Tibial nerve (tissue), 4 donors: ENCODE results near the gene BBS4. TPM values are rescaled to one million over a fixed set of nuclear protein-coding genes. Genes with fewer than 3 reads are reported as not detected.
"Not testable (repeated sequence)": the region's sequence is repeated elsewhere in the genome, so short reads cannot be mapped to it uniquely, and the experiment has no call there.

Experiments
- DNase-seq, 2 donors: peaks; one replicate each; pipeline ENCODE4 v3.0.0-alpha.2; 2019; ENCODE audit warnings: low spot score in 2 of 2
- H3K27ac ChIP-seq, 4 donors: fragments of 200-600 bp; sonication (generic) in 3 of 4; one replicate each; pipeline ENCODE4 v1.5.1; 2017 to 2019; ENCODE audit warnings: mild to moderate bottlenecking in 1 of 4
- H3K27me3 ChIP-seq, 2 donors: fragments of 200-600 bp; sonication (generic) in 1 of 2; one replicate each; pipeline versions ENCODE4 v1.5.1 to v1.6.0; 2017 to 2019
- H3K36me3 ChIP-seq, 3 donors: fragments of 200-600 bp; sonication (generic); one replicate each; pipeline ENCODE4 v1.5.1; 2018 to 2019
- H3K4me1 ChIP-seq, 4 donors: fragments of 200-600 bp; sonication (generic) in 3 of 4; one replicate each; pipeline ENCODE4 v1.5.1; 2017 to 2019
- H3K4me3 ChIP-seq, 4 donors: fragments of 200-600 bp; sonication (generic) in 3 of 4; one replicate each; pipeline ENCODE4 v1.5.1; 2017 to 2019; ENCODE audit warnings: mild to moderate bottlenecking in 1 of 4, moderate library complexity in 1 of 4
- H3K9me3 ChIP-seq, 4 donors: fragments of 200-600 bp; sonication (generic) in 3 of 4; one replicate each; pipeline ENCODE4 v1.5.1; 2017 to 2019
- CTCF ChIP-seq, 5 experiments: fragments of 200-600 bp in 3 of 5; fragments of 450-650 bp in 2 of 5; sonication (generic) in 3 of 5; IDR thresholded peaks; one replicate each; pipeline ENCODE4 v1.5.1; 2016 to 2019; ENCODE audit warnings: antibody characterized with exemption in 5 of 5, mild to moderate bottlenecking in 3 of 5, moderate library complexity in 2 of 5
- EP300 ChIP-seq, 2 donors: sonication (generic); formaldehyde crosslinking; IDR thresholded peaks; one replicate each; pipeline ENCODE4 v1.6.1; 2017; ENCODE audit warnings: antibody characterized with exemption in 2 of 2, mild to moderate bottlenecking in 1 of 2
- POLR2A ChIP-seq, 2 donors: fragments of 450-650 bp; IDR thresholded peaks; one replicate each; pipeline ENCODE4 v1.6.1; 2017; ENCODE audit warnings: antibody characterized with exemption in 2 of 2, mild to moderate bottlenecking in 2 of 2, moderate library complexity in 2 of 2
- WGBS, 2 donors: methylation state at CpG; one replicate each; pipeline ENCODE4 v1.1.5; 2018; 5-methylcytosine and 5-hydroxymethylcytosine counted together
- total RNA-seq, 4 donors: library from RNA; depleted of rRNA; stranded (reverse); fragments of >200 nt; gene quantifications; one replicate each; pipeline ENCODE4 v1.1.0, GENCODE V29; 2016

The BBS4 gene
- 10 to 100 TPM; 28.4 to 63.3 (median 38.7) TPM for total RNA-seq

GRCh38 chr15:72685925-72686794 lies at the start of gene BBS4, which contains the start of gene HIGD2B:
TSS of gene BBS4 (plus strand) at chr15:72686207. CDS start at chr15:72686228, 21 bp downstream.
TSS of gene HIGD2B (minus strand) at chr15:72686182. CDS start at chr15:72676374, 9,808 bp downstream.
- H3K4me1 ChIP-seq, result peaks cover 0 to 13% (median 0%) of the 10 kb centered on the region in 4 donors
- H3K27me3 ChIP-seq, result no peaks in the 10 kb centered on the region
- H3K9me3 ChIP-seq, result no peaks in the 10 kb centered on the region
- H3K4me3 ChIP-seq, result peak within 1 kb of the TSS; percentile 62 to 81 (median 72)
- peak in 1 of 5 experiments; percentile 7 for TF ChIP-seq CTCF (IDR thresholded peaks at IDR 0.05)
- peak in 1 of 2 donors; percentile 91 for TF ChIP-seq EP300 (IDR thresholded peaks at IDR 0.05)
- peak; percentile 31 to 55 for TF ChIP-seq POLR2A (IDR thresholded peaks at IDR 0.05)
- 0 to 1% methylated on average over 46 to 49 of the region's 49 CpGs for WGBS, 2 donors
- peak; percentile 59 to 80 for DNase-seq
- no peaks in the 10 kb centered on the region for H3K36me3 ChIP-seq
- H3K27ac ChIP-seq, result peak within 1 kb of the TSS; percentile 81 to 92 (median 90)

- not testable (repeated sequence) for H3K4me1 ChIP-seq, H3K27me3 ChIP-seq, H3K36me3 ChIP-seq, H3K9me3 ChIP-seq, H3K27ac ChIP-seq
- peak overlapping the region in 2 of 4 donors; percentile 32 to 51 for H3K4me3 ChIP-seq
- no CpG with 5 or more reads among the region's 43 CpGs for WGBS, 2 donors
- peak; percentile 72 to 78 for DNase-seq
These were observed 49.3 kb upstream of the BBS4 start for GRCh38 chr15:72636519-72637282.

- DNase-seq, H3K36me3 ChIP-seq, H3K4me1 ChIP-seq, H3K27me3 ChIP-seq, H3K27ac ChIP-seq, H3K4me3 ChIP-seq, H3K9me3 ChIP-seq: not testable (repeated sequence)
- no CpG with 5 or more reads among the region's 26 CpGs for WGBS, 2 donors
These were observed 46.1 kb upstream of the BBS4 start for GRCh38 chr15:72639759-72640483.

- not testable (repeated sequence) for H3K9me3 ChIP-seq, H3K27me3 ChIP-seq, H3K36me3 ChIP-seq, DNase-seq, H3K27ac ChIP-seq, H3K4me3 ChIP-seq, H3K4me1 ChIP-seq
- no CpG with 5 or more reads among the region's 2 CpGs for WGBS, 2 donors
These were observed 43.7 kb upstream of the BBS4 start for GRCh38 chr15:72642271-72642670.

- not testable (repeated sequence) for H3K27ac ChIP-seq, H3K4me3 ChIP-seq, H3K4me1 ChIP-seq, H3K27me3 ChIP-seq, H3K9me3 ChIP-seq, H3K36me3 ChIP-seq, DNase-seq
- 82 to 86% methylated on average over 6 to 8 of the region's 10 CpGs for WGBS, 2 donors
These were observed 37.3 kb upstream of the BBS4 start for GRCh38 chr15:72648631-72649253.

- no CpG with 5 or more reads among the region's 7 CpGs for WGBS, 2 donors
- H3K27me3 ChIP-seq, H3K9me3 ChIP-seq, H3K36me3 ChIP-seq, H3K27ac ChIP-seq, DNase-seq, H3K4me1 ChIP-seq, H3K4me3 ChIP-seq: not testable (repeated sequence)
These were observed 31.6 kb upstream of the BBS4 start, which contains the start of gene GOLGA6B for GRCh38 chr15:72654397-72654796. TSS of gene GOLGA6B (plus strand) at chr15:72654697. CDS start at chr15:72654738, 41 bp downstream.

- H3K27ac ChIP-seq, H3K4me3 ChIP-seq, H3K36me3 ChIP-seq, H3K27me3 ChIP-seq, DNase-seq, H3K9me3 ChIP-seq, H3K4me1 ChIP-seq: not testable (repeated sequence)
- no CpG with 5 or more reads among the region's 3 CpGs for WGBS, 2 donors
These were observed 30.0 kb upstream of the BBS4 start for GRCh38 chr15:72656014-72656413.

- not testable (repeated sequence) for DNase-seq, H3K4me3 ChIP-seq, H3K27me3 ChIP-seq, H3K4me1 ChIP-seq, H3K27ac ChIP-seq, H3K36me3 ChIP-seq, H3K9me3 ChIP-seq
- 66 to 86% methylated on average over 7 to 9 of the region's 10 CpGs for WGBS, 2 donors
These were observed 24.9 kb upstream of the BBS4 start for GRCh38 chr15:72661081-72661480.

- not testable (repeated sequence) for H3K27ac ChIP-seq, H3K4me3 ChIP-seq, H3K36me3 ChIP-seq, H3K9me3 ChIP-seq, H3K27me3 ChIP-seq, H3K4me1 ChIP-seq, DNase-seq
- WGBS, 2 donors, result 73 to 82% methylated on average over 3 to 6 of the region's 8 CpGs
These were observed 22.1 kb upstream of the BBS4 start for GRCh38 chr15:72663931-72664330.

- H3K4me3 ChIP-seq, H3K27ac ChIP-seq, DNase-seq, H3K9me3 ChIP-seq, H3K4me1 ChIP-seq, H3K27me3 ChIP-seq, H3K36me3 ChIP-seq: not testable (repeated sequence)
- 75 to 81% methylated on average over 3 to 5 of the region's 11 CpGs for WGBS, 2 donors
These were observed 20.3 kb upstream of the BBS4 start for GRCh38 chr15:72665706-72666105.

GRCh38 chr15:72669803-72670202 lies 16.2 kb upstream of the BBS4 start:
- WGBS, 2 donors, result 94% methylated on average over 3 to 4 of the region's 6 CpGs
- not testable (repeated sequence) for H3K27ac ChIP-seq, DNase-seq, H3K9me3 ChIP-seq, H3K36me3 ChIP-seq, H3K27me3 ChIP-seq, H3K4me3 ChIP-seq, H3K4me1 ChIP-seq
